Measurements from ENCODE around the gene GART.

GART gene

DNA sequence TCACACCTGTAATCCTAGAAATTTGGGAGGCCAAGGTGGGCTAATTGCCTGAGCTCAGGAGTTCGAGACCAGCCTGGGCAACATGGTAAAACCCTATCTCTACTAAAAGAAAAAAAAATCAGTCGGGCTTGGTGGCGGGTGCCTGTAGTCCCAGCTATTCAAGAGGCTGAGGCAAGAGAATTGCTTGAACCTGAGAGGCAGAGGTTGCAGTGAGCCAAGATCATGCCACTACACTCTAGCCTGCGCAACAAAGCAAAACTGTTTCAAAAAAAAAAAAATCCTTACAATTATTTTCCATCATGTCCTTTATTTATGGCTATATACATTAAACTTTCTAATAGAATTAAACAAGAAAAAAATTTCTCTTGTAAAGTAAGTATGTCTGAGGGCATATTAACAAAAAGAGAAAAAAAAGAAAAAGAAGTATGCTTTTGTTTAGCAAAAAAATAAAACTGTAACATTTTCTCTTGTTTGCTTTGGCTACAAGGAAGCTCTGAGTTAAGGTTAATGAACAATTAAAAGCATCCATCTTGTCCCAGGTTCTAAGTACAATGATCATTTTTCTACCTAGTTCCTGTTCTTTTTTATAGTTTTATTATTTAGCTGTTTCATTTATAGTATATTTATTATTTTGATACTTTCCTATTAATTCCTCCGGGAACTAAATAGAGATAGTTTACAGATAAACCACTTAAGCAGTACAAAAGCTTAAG, 80.2 kb downstream of the GART start:
- no peak for DNase-seq (ENCODE audit: low read depth in 2 of 2)

DNA sequence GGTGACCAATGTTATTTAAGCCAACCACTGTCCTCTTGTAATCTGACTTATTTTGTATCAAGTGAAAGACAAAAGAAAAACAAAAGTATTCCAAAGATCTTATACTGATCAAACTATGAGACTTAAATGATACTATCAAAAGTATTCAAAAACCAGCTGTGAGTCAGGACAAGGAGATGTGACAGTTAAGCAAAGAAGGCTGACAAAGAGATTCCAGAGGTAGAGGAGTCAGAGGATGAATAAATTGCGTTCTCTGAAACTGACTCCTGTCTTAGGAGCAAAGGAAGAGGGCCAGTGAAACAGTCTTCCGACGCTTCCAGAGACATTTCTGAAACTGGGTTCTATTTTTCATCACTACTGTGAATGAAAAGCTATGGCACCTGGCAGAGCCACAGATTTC, 83.1 kb downstream of the GART start:
- no peak for DNase-seq (ENCODE audit: low read depth in 2 of 2)

DNA sequence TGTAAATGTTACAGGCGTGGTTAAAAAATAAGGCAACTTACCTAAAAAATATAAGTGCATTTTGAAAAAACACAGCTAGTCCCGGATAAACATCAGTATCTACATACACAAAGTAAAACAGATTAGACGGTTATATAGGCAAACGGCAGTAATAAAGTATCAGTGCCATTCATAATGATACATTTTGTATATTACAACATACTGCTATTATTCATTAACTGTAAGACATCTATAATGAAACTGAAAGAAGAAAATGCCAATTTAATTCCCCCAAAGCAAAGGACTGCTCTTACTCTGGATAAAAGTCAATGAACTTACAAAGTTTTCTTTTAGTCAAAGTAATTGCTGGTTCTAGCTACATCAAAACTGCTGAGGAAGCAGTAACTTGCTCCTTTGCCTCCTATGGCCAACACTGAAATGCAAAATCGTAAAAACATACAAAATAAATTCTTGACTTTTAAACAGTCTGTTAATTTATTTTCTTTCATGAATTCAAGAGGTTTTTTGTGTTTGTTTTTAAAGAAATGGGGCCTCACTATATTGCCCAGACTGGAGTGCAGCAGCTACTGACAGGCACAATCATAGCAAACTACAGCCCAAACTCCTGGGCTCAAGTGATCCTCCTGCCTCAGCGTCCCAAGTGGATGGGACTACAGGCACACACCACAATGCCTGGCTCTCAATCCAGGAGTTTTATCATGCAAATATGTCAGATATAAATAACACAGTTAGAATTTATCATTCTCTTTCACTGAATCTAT, 86.1 kb downstream of the GART start:
- no peak for DNase-seq (ENCODE audit: low read depth in 2 of 2)
